ENCODE data around the gene ZNF185. TPM values are rescaled to one million over a fixed set of nuclear protein-coding genes. Genes with fewer than 3 reads are reported as not detected.
"Not testable (repeated sequence)": the region's sequence is repeated elsewhere in the genome, so short reads cannot be mapped to it uniquely, and the experiment has no call there.

Gene ZNF185
- total RNA-seq, 1 experiment from 2014 or later = 5.9 TPM

GRCh38 chrX:152905081-152905420, 7.2 kb downstream of the ZNF185 start:
- Mint-ChIP-seq H3K27ac (ENCODE audit: unreplicated experiment) (no peak overlapping the region), H3K36me3 (ENCODE audit: insufficient read depth, unreplicated experiment) (no peaks in the 10 kb centered on the region), H3K4me3 (ENCODE audit: unreplicated experiment) (no peak overlapping the region), H3K27me3 (ENCODE audit: insufficient read depth, unreplicated experiment) (no peaks in the 10 kb centered on the region), H3K9me3 (ENCODE audit: unreplicated experiment) (no peaks in the 10 kb centered on the region), H3K4me1 (ENCODE audit: low read depth, unreplicated experiment) (no peaks in the 10 kb centered on the region)
- Histone ChIP-seq H3K9me3 (no peaks in the 10 kb centered on the region), H3K4me3 (ENCODE audit: low read depth, low read length) (no peak overlapping the region), H3K36me3 (ENCODE audit: control insufficient read depth, insufficient read depth, low read length) (no peaks in the 10 kb centered on the region), H3K4me1 (no peaks in the 10 kb centered on the region), H3K27me3 (replicated peaks; ENCODE audit: control insufficient read depth, insufficient read depth, low read length) (no peaks in the 10 kb centered on the region)
- BruUV-seq (replicated peaks) = no TSS peak
- POLR2A ChIA-PET = no interaction called here
- intact Hi-C loops (cut with micrococcal nuclease; ENCODE audit: unreplicated experiment) = no loop called here
- no peak for TF ChIP-seq CTCF (IDR thresholded peaks at IDR 0.05; ENCODE audit: insufficient read depth in 1 of 2, low read depth in 1 of 2, low read length in 1 of 2, severe bottlenecking in 1 of 2, unreplicated experiment in 1 of 2)
- no peak for DNase-seq
- CTCF ChIA-PET = interaction anchor here (0.6 kb wide), 1 partner anchor 12 kb away, joined by 5 read pairs; no protein-coding TSS in a partner anchor

GRCh38 chrX:152907084-152907651, 9.3 kb downstream of the ZNF185 start:
- no peak for TF ChIP-seq CTCF (IDR thresholded peaks at IDR 0.05; ENCODE audit: insufficient read depth in 1 of 2, low read depth in 1 of 2, low read length in 1 of 2, severe bottlenecking in 1 of 2, unreplicated experiment in 1 of 2)
- Histone ChIP-seq H3K36me3 (ENCODE audit: control insufficient read depth, insufficient read depth, low read length) (no peaks in the 10 kb centered on the region), H3K9me3 (no peaks in the 10 kb centered on the region), H3K4me1 (no peaks in the 10 kb centered on the region), H3K27me3 (replicated peaks; ENCODE audit: control insufficient read depth, insufficient read depth, low read length) (no peaks in the 10 kb centered on the region), H3K4me3 (ENCODE audit: low read depth, low read length) (no peak overlapping the region)
- DNase-seq = no peak
- Mint-ChIP-seq H3K9me3 (ENCODE audit: unreplicated experiment) (no peaks in the 10 kb centered on the region), H3K4me3 (ENCODE audit: unreplicated experiment) (no peak overlapping the region), H3K36me3 (ENCODE audit: insufficient read depth, unreplicated experiment) (no peaks in the 10 kb centered on the region), H3K27me3 (ENCODE audit: insufficient read depth, unreplicated experiment) (no peaks in the 10 kb centered on the region), H3K27ac (ENCODE audit: unreplicated experiment) (no peak overlapping the region), H3K4me1 (ENCODE audit: low read depth, unreplicated experiment) (no peaks in the 10 kb centered on the region)
- CTCF ChIA-PET = no interaction called here
- BruUV-seq (replicated peaks) = no TSS peak
- POLR2A ChIA-PET = no interaction called here
- intact Hi-C loops (cut with micrococcal nuclease; ENCODE audit: unreplicated experiment) = no loop called here

- no TSS peak for BruUV-seq (replicated peaks)
- H3K4me1 Mint-ChIP-seq (ENCODE audit: low read depth, unreplicated experiment) = no peaks in the 10 kb centered on the region
- H3K27ac Mint-ChIP-seq (ENCODE audit: unreplicated experiment) = no peak overlapping the region
- ChIA-PET CTCF (no interaction called here), POLR2A (no interaction called here)
- Histone ChIP-seq H3K9me3 (no peaks in the 10 kb centered on the region), H3K27me3 (replicated peaks; ENCODE audit: control insufficient read depth, insufficient read depth, low read length) (no peaks in the 10 kb centered on the region), H3K4me3 (ENCODE audit: low read depth, low read length) (no peak overlapping the region), H3K4me1 (no peaks in the 10 kb centered on the region), H3K36me3 (ENCODE audit: control insufficient read depth, insufficient read depth, low read length) (no peaks in the 10 kb centered on the region)
- H3K27me3 Mint-ChIP-seq (ENCODE audit: insufficient read depth, unreplicated experiment) = no peaks in the 10 kb centered on the region
- no peak overlapping the region for H3K4me3 Mint-ChIP-seq (ENCODE audit: unreplicated experiment)
- intact Hi-C loops (cut with micrococcal nuclease; ENCODE audit: unreplicated experiment) = no loop called here
- H3K9me3 Mint-ChIP-seq (ENCODE audit: unreplicated experiment) = no peaks in the 10 kb centered on the region
- no peaks in the 10 kb centered on the region for H3K36me3 Mint-ChIP-seq (ENCODE audit: insufficient read depth, unreplicated experiment)
- TF ChIP-seq CTCF (IDR thresholded peaks at IDR 0.05; ENCODE audit: insufficient read depth in 1 of 2, low read depth in 1 of 2, low read length in 1 of 2, severe bottlenecking in 1 of 2, unreplicated experiment in 1 of 2) = no peak
- no peak for DNase-seq
Observed at GRCh38 chrX:152908486-152908885, 10.6 kb downstream of the ZNF185 start.

GRCh38 chrX:152910018-152910417, 12.2 kb downstream of the ZNF185 start:
- intact Hi-C loops (cut with micrococcal nuclease; ENCODE audit: unreplicated experiment); H3K9me3 ChIP-seq; H3K4me1 ChIP-seq; H3K4me1 Mint-ChIP-seq (ENCODE audit: low read depth, unreplicated experiment); H3K27me3 ChIP-seq (replicated peaks; ENCODE audit: control insufficient read depth, insufficient read depth, low read length); H3K4me3 ChIP-seq (ENCODE audit: low read depth, low read length); BruUV-seq (replicated peaks); DNase-seq; H3K36me3 ChIP-seq (ENCODE audit: control insufficient read depth, insufficient read depth, low read length); H3K4me3 Mint-ChIP-seq (ENCODE audit: unreplicated experiment); POLR2A ChIA-PET; H3K27ac Mint-ChIP-seq (ENCODE audit: unreplicated experiment); H3K27me3 Mint-ChIP-seq (ENCODE audit: insufficient read depth, unreplicated experiment); H3K9me3 Mint-ChIP-seq (ENCODE audit: unreplicated experiment); H3K36me3 Mint-ChIP-seq (ENCODE audit: insufficient read depth, unreplicated experiment): not testable (repeated sequence)
- CTCF ChIA-PET = interaction anchor here (0.7 kb wide), 1 partner anchor 1171 kb away, joined by 3 read pairs; no protein-coding TSS in a partner anchor

Data from Caco-2 (cell line).